ENCODE data around the gene ZC3H4. TPM values are rescaled to one million over a fixed set of nuclear protein-coding genes. Genes with fewer than 3 reads are reported as not detected.

The ZC3H4 gene
- total RNA-seq, 1 experiment from 2014 or later = 105 TPM

DNA sequence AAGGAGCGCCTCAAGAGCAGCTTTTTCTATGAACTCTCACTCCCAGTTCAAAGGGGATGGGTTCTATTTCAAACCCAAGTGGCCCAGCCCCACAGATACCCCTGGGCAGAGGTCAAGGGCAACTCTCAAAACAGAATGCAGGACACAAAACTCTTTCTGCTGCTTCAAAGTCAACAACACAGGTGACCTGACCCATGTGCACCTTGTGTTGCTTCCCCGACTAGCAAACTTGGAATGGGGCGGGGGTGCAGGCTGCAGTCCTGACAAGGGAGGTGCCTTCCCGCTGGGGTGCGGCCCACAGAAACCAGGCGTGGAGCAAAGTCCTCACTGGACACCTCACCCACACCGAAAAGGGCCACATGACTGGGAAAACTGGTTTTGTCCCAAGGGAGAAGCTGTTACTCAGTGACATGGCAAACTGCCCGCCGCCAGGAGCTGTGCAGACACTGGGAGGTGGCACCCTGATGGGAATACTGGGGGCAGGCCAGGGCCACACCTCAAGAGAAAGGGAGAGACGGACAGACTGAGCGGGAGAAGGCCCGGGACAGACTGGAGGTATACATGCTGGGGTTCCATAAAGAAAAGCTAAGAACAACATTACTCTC lies 17.4 kb downstream of the ZC3H4 start:
- Histone ChIP-seq H2BK120ac (ENCODE audit: low read depth, low read length, poor library complexity, severe bottlenecking) (no peak overlapping the region), H3K56ac (ENCODE audit: insufficient read length, low read depth, low read length) (no peak overlapping the region), H3K18ac (ENCODE audit: insufficient read length, low read depth, low read length) (no peak overlapping the region), H3K9ac (ENCODE audit: extremely low read depth, insufficient read length, low read length) (no peak overlapping the region), H3K23ac (ENCODE audit: insufficient read length, low read depth, low read length) (no peak overlapping the region), H3K79me1 (ENCODE audit: insufficient read depth, low read depth, low read length, poor library complexity, severe bottlenecking) (peaks cover 10% of the 10 kb centered on the region), H2BK15ac (ENCODE audit: low read depth, low read length) (no peak overlapping the region), H3K27me3 (ENCODE audit: insufficient read depth, low read length) (no peaks in the 10 kb centered on the region), H3K23me2 (ENCODE audit: insufficient read length, low read depth, low read length, poor library complexity, severe bottlenecking) (no peaks in the 10 kb centered on the region), H3K4ac (ENCODE audit: low read depth, low read length) (no peak overlapping the region), H3K9me3 (ENCODE audit: control insufficient read depth, low read depth, low read length) (no peaks in the 10 kb centered on the region), H4K20me1 (ENCODE audit: control insufficient read depth, insufficient read depth, insufficient read length) (no peaks in the 10 kb centered on the region), H3K14ac (ENCODE audit: insufficient read depth, low read length) (no peak overlapping the region), H2AFZ (ENCODE audit: low read length) (no peak overlapping the region), H4K8ac (replicated peaks; ENCODE audit: insufficient read length, low read depth, low read length) (no peak overlapping the region), H4K5ac (ENCODE audit: insufficient read length, low read depth, low read length) (no peak overlapping the region), H2AK5ac (ENCODE audit: insufficient read length, low read length) (no peak overlapping the region), H2BK5ac (ENCODE audit: insufficient read length, low read length) (no peak overlapping the region), H3K4me1 (ENCODE audit: insufficient read depth, low read length) (peaks cover 2% of the 10 kb centered on the region; the same call in 1 of the 2 replicates), H3K27ac (ENCODE audit: insufficient read length, low read depth, low read length) (no peak overlapping the region), H3K4me2 (ENCODE audit: insufficient read depth, insufficient read length, low read length) (no peak overlapping the region), H3K79me2 (ENCODE audit: insufficient read depth, low read length) (peaks cover 9% of the 10 kb centered on the region; the same call in 1 of the 2 replicates), H2BK12ac (ENCODE audit: insufficient read length, low read depth, low read length) (no peak overlapping the region), H2BK20ac (ENCODE audit: low read depth, low read length, poor library complexity, severe bottlenecking) (no peak overlapping the region), H3T11ph (ENCODE audit: low read length) (no peak overlapping the region), H4K91ac (ENCODE audit: insufficient read length, low read depth, low read length) (no peak overlapping the region)
- Mint-ChIP-seq H3K4me1 (peaks cover 39 to 45% of the 10 kb centered on the region in 2 experiments), H3K4me3 (no peak overlapping the region), H3K36me3 (ENCODE audit: insufficient read depth in 1 of 3, low read depth in 3 of 3) (peaks cover 21 to 46% (median 38%) of the 10 kb centered on the region in 3 experiments; a peak in 6 of 7 replicates), H3K9me3 (no peaks in the 10 kb centered on the region), H3K27me3 (ENCODE audit: low read depth) (no peaks in the 10 kb centered on the region), H3K27ac (peak overlapping the region; percentile 18 to 96 (median 89); a peak in 5 of 7 replicates)
- no peak for DNase-seq
- WGBS (ENCODE audit: extremely low coverage, insufficient read length, low lambda C conversion rate) = no CpG with 5 or more reads among the region's 12 CpGs
- TF ChIP-seq, protein P1, sequence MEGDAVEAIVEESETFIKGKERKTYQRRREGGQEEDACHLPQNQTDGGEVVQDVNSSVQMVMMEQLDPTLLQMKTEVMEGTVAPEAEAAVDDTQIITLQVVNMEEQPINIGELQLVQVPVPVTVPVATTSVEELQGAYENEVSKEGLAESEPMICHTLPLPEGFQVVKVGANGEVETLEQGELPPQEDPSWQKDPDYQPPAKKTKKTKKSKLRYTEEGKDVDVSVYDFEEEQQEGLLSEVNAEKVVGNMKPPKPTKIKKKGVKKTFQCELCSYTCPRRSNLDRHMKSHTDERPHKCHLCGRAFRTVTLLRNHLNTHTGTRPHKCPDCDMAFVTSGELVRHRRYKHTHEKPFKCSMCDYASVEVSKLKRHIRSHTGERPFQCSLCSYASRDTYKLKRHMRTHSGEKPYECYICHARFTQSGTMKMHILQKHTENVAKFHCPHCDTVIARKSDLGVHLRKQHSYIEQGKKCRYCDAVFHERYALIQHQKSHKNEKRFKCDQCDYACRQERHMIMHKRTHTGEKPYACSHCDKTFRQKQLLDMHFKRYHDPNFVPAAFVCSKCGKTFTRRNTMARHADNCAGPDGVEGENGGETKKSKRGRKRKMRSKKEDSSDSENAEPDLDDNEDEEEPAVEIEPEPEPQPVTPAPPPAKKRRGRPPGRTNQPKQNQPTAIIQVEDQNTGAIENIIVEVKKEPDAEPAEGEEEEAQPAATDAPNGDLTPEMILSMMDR (conservative IDR thresholded peaks at IDR 0.05) = no peak

All from H9 (cell line).